Right lobe of liver (tissue), 4 donors: ENCODE results near the gene SUPT4H1.

Source experiments
- CTCF ChIP-seq, 4 donors: fragments of 200-600 bp in 3 of 4; fragments of 450-650 bp in 1 of 4; IDR thresholded peaks; one replicate each; pipeline versions ENCODE4 v1.5.1 to v1.8.0; 2016 to 2022; ENCODE audit warnings: antibody characterized with exemption in 4 of 4, mild to moderate bottlenecking in 2 of 4
- POLR2A ChIP-seq: fragments of 450-650 bp; IDR thresholded peaks from one replicate; pipeline ENCODE4 v1.6.1; 2017; ENCODE audit warnings: antibody characterized with exemption, mild to moderate bottlenecking
- donor health status: DM: no; HTN: no; CAD: no.
- donor health status: DM: no; HTN: no; CAD: no.
- donor health status: DM: no; HTN: yes; CAD: no.

- no peak for TF ChIP-seq CTCF (IDR thresholded peaks at IDR 0.05)
- peak; percentile 86 for TF ChIP-seq POLR2A
Measured at GRCh38 chr17:58331815-58332777, 19.9 kb downstream of the SUPT4H1 start.
